Tibial artery (tissue), 4 donors: Measurements from ENCODE around the gene SLBP.

Experiments used
- DNase-seq, 2 donors: peaks; one replicate each; pipeline ENCODE4 v3.0.0-alpha.2; 2019
- H3K27ac ChIP-seq, 2 donors: fragments of 200-600 bp; sonication (generic) in 1 of 2; 1 replicate in 1 of 2; 2 replicates in 1 of 2; pipeline ENCODE4 v1.5.1; 2018 to 2019; ENCODE audit warnings: mild to moderate bottlenecking in 1 of 2
- H3K27me3 ChIP-seq, 2 donors: fragments of 200-600 bp; sonication (generic) in 1 of 2; one replicate each; pipeline versions ENCODE4 v1.5.1 to v1.6.0; 2016 to 2019
- H3K36me3 ChIP-seq, 3 donors: fragments of 200-600 bp; sonication (generic) in 2 of 3; one replicate each; pipeline ENCODE4 v1.5.1; 2016 to 2019; ENCODE audit warnings: mild to moderate bottlenecking in 2 of 3
- H3K4me1 ChIP-seq, 4 donors: fragments of 200-600 bp; sonication (generic) in 2 of 4; 1 replicate in 3 of 4; 2 replicates in 1 of 4; pipeline ENCODE4 v1.5.1; 2016 to 2019
- H3K4me3 ChIP-seq, 2 donors: fragments of 200-600 bp; sonication (generic) in 1 of 2; 1 replicate in 1 of 2; 2 replicates in 1 of 2; pipeline ENCODE4 v1.5.1; 2018 to 2019; ENCODE audit warnings: mild to moderate bottlenecking in 2 of 2
- H3K9me3 ChIP-seq, 3 donors: fragments of 200-600 bp; sonication (generic) in 1 of 3; one replicate each; pipeline ENCODE4 v1.5.1; 2016 to 2019
- CTCF ChIP-seq, 2 experiments: fragments of 200-600 bp in 1 of 2; fragments of 450-650 bp in 1 of 2; IDR thresholded peaks; one replicate each; pipeline ENCODE4 v1.5.1; 2017 to 2019; ENCODE audit warnings: antibody characterized with exemption in 2 of 2, mild to moderate bottlenecking in 1 of 2, moderate library complexity in 1 of 2
- intact Hi-C: fragments of 100-400 bp; cut with DNase I; formaldehyde crosslinking; loops from one replicate; pipeline ENCODE4 v1.15.0; 2023; ENCODE audit warnings: low total_unique reads

Gene SLBP

DNA sequence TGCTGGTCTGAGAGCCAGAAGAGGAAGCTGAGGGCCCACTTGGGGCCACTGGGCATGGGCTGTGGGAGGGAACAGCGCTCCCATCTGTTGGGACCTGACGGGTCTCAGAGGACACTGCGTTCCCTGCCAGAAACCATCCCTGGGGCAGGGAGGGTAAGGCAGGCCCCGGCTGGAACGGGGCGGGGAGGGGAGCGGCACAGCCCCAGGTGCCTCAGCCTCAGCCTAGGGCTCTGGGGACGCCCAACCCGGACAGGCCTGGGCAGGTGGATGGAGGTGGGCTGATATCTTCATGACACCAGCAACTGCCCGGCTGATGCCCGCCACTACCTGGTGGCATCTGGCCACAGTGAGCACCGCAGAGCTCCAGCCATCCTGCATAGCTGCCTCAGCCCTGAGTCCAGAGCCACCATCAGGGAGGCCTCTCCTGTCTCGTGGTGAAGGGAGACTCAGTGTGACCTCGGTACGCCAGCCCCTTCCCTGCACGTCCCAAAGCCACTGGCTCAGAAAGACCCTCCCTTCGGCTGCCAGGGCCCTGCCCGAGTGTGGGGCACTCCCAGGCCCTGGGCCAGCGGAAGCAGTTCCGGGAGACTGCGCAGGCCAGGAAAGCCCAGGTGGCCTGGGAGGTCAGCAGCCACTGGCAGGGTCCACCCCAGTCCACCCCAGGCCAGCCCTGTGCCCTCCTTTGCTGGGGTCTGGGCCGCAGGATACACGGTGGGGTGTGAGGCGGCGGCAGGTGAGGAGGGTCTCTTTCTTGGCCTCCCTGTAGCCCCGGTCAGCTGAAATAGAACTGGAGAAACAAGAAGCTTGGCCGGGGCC lies 46.4 kb upstream of the SLBP start:
- TF ChIP-seq CTCF (IDR thresholded peaks at IDR 0.05): no peak
- Histone ChIP-seq H3K4me1 (peaks cover 0 to 8% (median 6%) of the 10 kb centered on the region in 4 donors), H3K27ac (no peak overlapping the region), H3K4me3 (no peak overlapping the region), H3K9me3 (no peaks in the 10 kb centered on the region), H3K27me3 (peaks cover 0 to 12% of the 10 kb centered on the region in 2 donors), H3K36me3 (no peaks in the 10 kb centered on the region)
- no peak for DNase-seq
- intact Hi-C loops: no loop called here

- Histone ChIP-seq H3K27me3 (peaks cover 0 to 9% of the 10 kb centered on the region in 2 donors), H3K4me3 (no peak overlapping the region), H3K27ac (no peak overlapping the region), H3K36me3 (no peaks in the 10 kb centered on the region), H3K9me3 (no peaks in the 10 kb centered on the region), H3K4me1 (peaks cover 0 to under 1% (median under 1%) of the 10 kb centered on the region in 4 donors)
- no peak for TF ChIP-seq CTCF (IDR thresholded peaks at IDR 0.05)
- DNase-seq: no peak
- intact Hi-C loops: no loop called here
These were observed 45.7 kb upstream of the SLBP start for GRCh38 chr4:1757836-1758235.

- no peak for TF ChIP-seq CTCF (IDR thresholded peaks at IDR 0.05)
- no peaks in the 10 kb centered on the region for H3K9me3 ChIP-seq
- peaks cover 0 to 13% of the 10 kb centered on the region in 2 donors for H3K27me3 ChIP-seq
- intact Hi-C loops: no loop called here
- no peaks in the 10 kb centered on the region for H3K36me3 ChIP-seq
- no peak for DNase-seq
- no peak overlapping the region for H3K27ac ChIP-seq
- peaks cover 0 to 5% (median 0%) of the 10 kb centered on the region in 4 donors for H3K4me1 ChIP-seq
- no peak overlapping the region for H3K4me3 ChIP-seq
These were observed 45.0 kb upstream of the SLBP start for GRCh38 chr4:1756893-1757779.

DNA sequence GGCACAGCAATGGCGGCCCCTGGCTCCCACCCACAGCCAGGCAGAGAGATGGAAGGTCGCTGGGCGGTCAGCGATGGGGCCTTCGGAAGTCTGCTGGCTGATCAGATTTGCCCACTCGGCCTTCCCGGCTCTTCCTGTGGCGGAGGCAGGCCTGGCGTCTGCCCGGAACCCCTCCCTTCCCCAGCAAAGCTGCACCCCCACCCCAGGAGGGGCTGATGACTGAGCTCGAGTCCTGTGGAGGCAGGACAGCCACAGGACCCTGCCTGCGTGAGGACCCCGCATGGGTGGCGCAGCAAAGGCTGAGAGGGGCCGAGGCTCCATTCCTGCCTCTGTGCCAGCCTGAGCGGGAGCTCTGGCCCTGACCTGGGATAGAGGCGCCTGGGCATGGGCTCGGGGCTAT lies 44.0 kb upstream of the SLBP start:
- DNase-seq: no peak
- Histone ChIP-seq H3K9me3 (no peaks in the 10 kb centered on the region), H3K4me1 (peaks cover 0 to 5% (median 0%) of the 10 kb centered on the region in 4 donors), H3K27ac (no peak overlapping the region), H3K27me3 (peaks cover 0 to 19% of the 10 kb centered on the region in 2 donors), H3K36me3 (no peaks in the 10 kb centered on the region), H3K4me3 (no peak overlapping the region)
- intact Hi-C loops: no loop called here
- no peak for TF ChIP-seq CTCF (IDR thresholded peaks at IDR 0.05)

DNA sequence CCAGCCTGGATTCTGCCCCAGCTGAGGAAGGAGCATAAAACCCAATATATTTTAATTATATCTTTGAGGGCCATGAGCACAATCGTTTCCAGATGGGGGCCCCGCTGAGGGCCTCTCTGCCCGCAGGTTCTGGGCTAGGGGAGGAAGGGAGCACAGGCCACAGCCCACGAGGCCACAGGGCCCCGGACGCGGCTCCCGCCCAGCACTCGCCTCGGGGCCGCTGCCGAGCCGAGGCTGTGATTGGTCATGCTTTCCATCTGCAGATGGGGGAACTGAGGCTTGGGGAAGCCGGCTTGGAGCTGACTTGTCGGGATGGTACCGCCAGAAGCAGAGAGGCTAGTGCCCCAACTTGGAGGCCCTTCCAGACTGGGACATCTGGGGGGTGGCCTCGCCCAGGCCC lies 43.2 kb upstream of the SLBP start:
- no peak overlapping the region for H3K27ac ChIP-seq
- TF ChIP-seq CTCF (IDR thresholded peaks at IDR 0.05): no peak
- H3K9me3 ChIP-seq: no peaks in the 10 kb centered on the region
- no peak overlapping the region for H3K4me3 ChIP-seq
- no peaks in the 10 kb centered on the region for H3K36me3 ChIP-seq
- intact Hi-C loops: no loop called here
- DNase-seq: no peak
- H3K4me1 ChIP-seq: peaks cover 0 to 5% (median 0%) of the 10 kb centered on the region in 4 donors
- H3K27me3 ChIP-seq: peaks cover 0 to 27% of the 10 kb centered on the region in 2 donors
